ENCODE data around the gene ADAMTS12.

DNA sequence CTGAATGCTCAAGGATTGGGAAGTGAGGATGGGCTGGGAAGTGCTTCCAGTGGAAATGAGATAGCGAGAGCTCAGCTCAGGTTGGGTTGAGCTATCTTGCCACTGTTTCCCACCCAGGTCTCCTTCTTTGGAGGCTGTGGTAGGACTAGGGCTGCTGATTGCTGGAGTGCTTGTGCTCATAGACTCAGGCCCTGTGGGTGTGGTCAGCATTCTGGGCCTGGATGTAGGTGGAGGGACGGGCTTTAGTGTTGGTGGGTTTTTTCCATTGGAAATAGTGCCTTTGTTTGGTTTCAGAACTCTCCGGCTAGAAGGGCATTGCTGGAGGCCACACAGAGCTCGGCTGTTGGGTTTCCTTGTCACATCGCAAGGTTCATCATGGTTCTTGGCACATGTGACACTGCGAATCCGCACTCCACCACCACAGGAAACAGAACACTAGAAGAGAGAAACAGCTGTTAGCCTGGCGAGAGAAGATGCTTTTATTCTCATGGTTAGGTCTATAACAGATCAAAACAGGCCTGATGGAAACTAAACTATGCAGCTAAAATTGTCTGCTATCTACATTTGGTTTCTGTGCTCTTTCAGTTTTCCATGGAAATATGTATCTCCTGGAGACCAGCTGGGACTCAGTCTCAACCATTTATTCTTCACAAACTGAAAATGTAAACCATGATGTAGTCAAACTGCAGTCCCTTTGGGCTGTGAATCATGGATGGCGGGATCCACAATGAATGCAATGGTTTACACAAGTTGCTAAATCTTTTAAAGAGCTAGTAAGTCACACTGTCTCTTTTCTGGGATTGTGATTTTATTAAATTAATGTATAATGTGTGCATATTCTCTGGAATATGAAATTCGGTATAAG, 314.8 kb downstream of the ADAMTS12 start:
- TF ChIP-seq, protein P1, sequence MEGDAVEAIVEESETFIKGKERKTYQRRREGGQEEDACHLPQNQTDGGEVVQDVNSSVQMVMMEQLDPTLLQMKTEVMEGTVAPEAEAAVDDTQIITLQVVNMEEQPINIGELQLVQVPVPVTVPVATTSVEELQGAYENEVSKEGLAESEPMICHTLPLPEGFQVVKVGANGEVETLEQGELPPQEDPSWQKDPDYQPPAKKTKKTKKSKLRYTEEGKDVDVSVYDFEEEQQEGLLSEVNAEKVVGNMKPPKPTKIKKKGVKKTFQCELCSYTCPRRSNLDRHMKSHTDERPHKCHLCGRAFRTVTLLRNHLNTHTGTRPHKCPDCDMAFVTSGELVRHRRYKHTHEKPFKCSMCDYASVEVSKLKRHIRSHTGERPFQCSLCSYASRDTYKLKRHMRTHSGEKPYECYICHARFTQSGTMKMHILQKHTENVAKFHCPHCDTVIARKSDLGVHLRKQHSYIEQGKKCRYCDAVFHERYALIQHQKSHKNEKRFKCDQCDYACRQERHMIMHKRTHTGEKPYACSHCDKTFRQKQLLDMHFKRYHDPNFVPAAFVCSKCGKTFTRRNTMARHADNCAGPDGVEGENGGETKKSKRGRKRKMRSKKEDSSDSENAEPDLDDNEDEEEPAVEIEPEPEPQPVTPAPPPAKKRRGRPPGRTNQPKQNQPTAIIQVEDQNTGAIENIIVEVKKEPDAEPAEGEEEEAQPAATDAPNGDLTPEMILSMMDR (IDR thresholded peaks at IDR 0.05 in 4 of 5, conservative IDR thresholded peaks at IDR 0.05 in 1 of 5) = no peak
- TF ChIP-seq POLR2A (IDR thresholded peaks at IDR 0.05) = no peak
